Right renal cortex interstitium (tissue), 3 donors: ENCODE results near the gene STUM. TPM values are rescaled to one million over a fixed set of nuclear protein-coding genes. Genes with fewer than 3 reads are reported as not detected.

Experiments
- DNase-seq, 3 donors: peaks; one replicate each; pipeline ENCODE4 v3.0.0-alpha.2; 2013; ENCODE audit warnings: low read depth in 3 of 3, low spot score in 2 of 3
- polyA plus RNA-seq, 3 donors: library from polyadenylated mRNA; unstranded; fragments of 120-200 nt; gene quantifications; one replicate each; pipeline ENCODE4 v1.2.1, GENCODE V29; 2013; ENCODE audit not compliant: insufficient read length in 3 of 3

The STUM gene
- polyA plus RNA-seq, 3 donors = 0.86 to 1.2 (median 0.94) TPM

GRCh38 chr1:226649244-226649643 lies 100.7 kb downstream of the STUM start:
- no peak for DNase-seq

- no peak for DNase-seq
Observed at GRCh38 chr1:226649780-226650179, 101.2 kb downstream of the STUM start.

- DNase-seq = no peak
Observed at GRCh38 chr1:226650236-226650841, 101.8 kb downstream of the STUM start.

GRCh38 chr1:226651041-226651731 lies 102.6 kb downstream of the STUM start:
- no peak for DNase-seq

- DNase-seq = no peak
Observed at GRCh38 chr1:226651732-226652105, 103.2 kb downstream of the STUM start.

GRCh38 chr1:226652613-226653012 lies 104.0 kb downstream of the STUM start:
- no peak for DNase-seq

- DNase-seq = no peak
Observed at GRCh38 chr1:226653311-226653921, 104.9 kb downstream of the STUM start.

GRCh38 chr1:226654046-226654667 lies 105.6 kb downstream of the STUM start:
- DNase-seq = no peak

- no peak for DNase-seq
Observed at GRCh38 chr1:226654668-226655055, 106.1 kb downstream of the STUM start.

GRCh38 chr1:226655251-226656163 lies 106.9 kb downstream of the STUM start:
- no peak for DNase-seq

- DNase-seq = no peak
Observed at GRCh38 chr1:226656201-226656600, 107.6 kb downstream of the STUM start.

- no peak for DNase-seq
Observed at GRCh38 chr1:226656601-226657277, 108.2 kb downstream of the STUM start.

GRCh38 chr1:226657895-226658545 lies 109.5 kb downstream of the STUM start:
- DNase-seq = no peak

GRCh38 chr1:226658546-226659125 lies 110.1 kb downstream of the STUM start:
- DNase-seq = no peak

Other genes with a start within 250 kb of the STUM start
- 10 to 100 TPM; 10.5 to 12.1 (median 11.7) TPM for gene LIN9, start 239.6 kb upstream of the STUM start, polyA plus RNA-seq
- gene PARP1, start 140.7 kb upstream of the STUM start, polyA plus RNA-seq = 100 to 1,000 TPM; 127 to 139 (median 131) TPM
- 10 to 100 TPM; 21.5 to 24.2 (median 21.7) TPM for gene ITPKB, start 190.5 kb downstream of the STUM start, polyA plus RNA-seq